Cardiac muscle cell (in vitro differentiated cells and primary cell): ENCODE data around the gene MED13L. TPM values are rescaled to one million over a fixed set of nuclear protein-coding genes. Genes with fewer than 3 reads are reported as not detected.

Source experiments
- DNase-seq, 2 donors: peaks; one replicate each; pipeline versions ENCODE4 v3.0.0 to v3.0.0-alpha.2; 2010 to 2017; ENCODE audit warnings: low read depth in 1 of 2, low spot score in 1 of 2
- H3K27ac ChIP-seq: fragments of 200-600 bp; sonication (generic); 2 replicates; pipeline ENCODE4 v1.5.1; 2016
- H3K27me3 ChIP-seq: fragments of 200-600 bp; sonication (generic); 2 replicates; pipeline ENCODE4 v1.6.0; 2016; ENCODE audit warnings: control low read depth
- H3K36me3 ChIP-seq: fragments of 200-600 bp; sonication (generic); 2 replicates; pipeline ENCODE4 v1.5.1; 2016; ENCODE audit warnings: control low read depth
- H3K4me1 ChIP-seq: fragments of 200-600 bp; sonication (generic); 2 replicates; pipeline ENCODE4 v1.8.1; 2017; ENCODE audit warnings: low read depth, mild to moderate bottlenecking, mixed run types
- H3K4me3 ChIP-seq: fragments of 200-600 bp; sonication (generic); 2 replicates; pipeline ENCODE4 v1.5.1; 2016; ENCODE audit warnings: mild to moderate bottlenecking
- H3K9me3 ChIP-seq: fragments of 200-600 bp; sonication (generic); 2 replicates; pipeline ENCODE4 v1.5.1; 2017; ENCODE audit warnings: low read depth, mild to moderate bottlenecking, control low read depth
- polyA plus RNA-seq: library from polyadenylated mRNA; unstranded; fragments of >200 nt; fragmentation: Nextera tagmentation; extraction: Ambion mirVana; gene quantifications from 2 replicates; pipeline ENCODE4 v1.2.1, GENCODE V29; 2016
- total RNA-seq: library from RNA; depleted of rRNA; stranded (reverse); fragments of >200 nt; gene quantifications from 2 replicates; pipeline ENCODE4 v1.2.3, GENCODE V29; 2016
- TF ChIP-seq, protein P1 (sequence below): IDR thresholded peaks from 2 replicates; pipeline ENCODE4 v1.5.1; 2012; ENCODE audit warnings: low read depth, mild to moderate bottlenecking, low read length

Gene MED13L
- total and polyA plus RNA-seq, 2 experiments from 2014 or later: 31.3 to 94.3 TPM

GRCh38 chr12:116199160-116199706 is 78.3 kb downstream of the MED13L start:
- no peak for DNase-seq
- Histone ChIP-seq H3K36me3 (no peaks in the 10 kb centered on the region), H3K27ac (peak overlapping the region; percentile 44), H3K4me1 (peaks cover 77% of the 10 kb centered on the region), H3K4me3 (no peak overlapping the region), H3K27me3 (no peaks in the 10 kb centered on the region), H3K9me3 (no peaks in the 10 kb centered on the region)
- TF ChIP-seq, protein P1, sequence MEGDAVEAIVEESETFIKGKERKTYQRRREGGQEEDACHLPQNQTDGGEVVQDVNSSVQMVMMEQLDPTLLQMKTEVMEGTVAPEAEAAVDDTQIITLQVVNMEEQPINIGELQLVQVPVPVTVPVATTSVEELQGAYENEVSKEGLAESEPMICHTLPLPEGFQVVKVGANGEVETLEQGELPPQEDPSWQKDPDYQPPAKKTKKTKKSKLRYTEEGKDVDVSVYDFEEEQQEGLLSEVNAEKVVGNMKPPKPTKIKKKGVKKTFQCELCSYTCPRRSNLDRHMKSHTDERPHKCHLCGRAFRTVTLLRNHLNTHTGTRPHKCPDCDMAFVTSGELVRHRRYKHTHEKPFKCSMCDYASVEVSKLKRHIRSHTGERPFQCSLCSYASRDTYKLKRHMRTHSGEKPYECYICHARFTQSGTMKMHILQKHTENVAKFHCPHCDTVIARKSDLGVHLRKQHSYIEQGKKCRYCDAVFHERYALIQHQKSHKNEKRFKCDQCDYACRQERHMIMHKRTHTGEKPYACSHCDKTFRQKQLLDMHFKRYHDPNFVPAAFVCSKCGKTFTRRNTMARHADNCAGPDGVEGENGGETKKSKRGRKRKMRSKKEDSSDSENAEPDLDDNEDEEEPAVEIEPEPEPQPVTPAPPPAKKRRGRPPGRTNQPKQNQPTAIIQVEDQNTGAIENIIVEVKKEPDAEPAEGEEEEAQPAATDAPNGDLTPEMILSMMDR: no peak

DNA sequence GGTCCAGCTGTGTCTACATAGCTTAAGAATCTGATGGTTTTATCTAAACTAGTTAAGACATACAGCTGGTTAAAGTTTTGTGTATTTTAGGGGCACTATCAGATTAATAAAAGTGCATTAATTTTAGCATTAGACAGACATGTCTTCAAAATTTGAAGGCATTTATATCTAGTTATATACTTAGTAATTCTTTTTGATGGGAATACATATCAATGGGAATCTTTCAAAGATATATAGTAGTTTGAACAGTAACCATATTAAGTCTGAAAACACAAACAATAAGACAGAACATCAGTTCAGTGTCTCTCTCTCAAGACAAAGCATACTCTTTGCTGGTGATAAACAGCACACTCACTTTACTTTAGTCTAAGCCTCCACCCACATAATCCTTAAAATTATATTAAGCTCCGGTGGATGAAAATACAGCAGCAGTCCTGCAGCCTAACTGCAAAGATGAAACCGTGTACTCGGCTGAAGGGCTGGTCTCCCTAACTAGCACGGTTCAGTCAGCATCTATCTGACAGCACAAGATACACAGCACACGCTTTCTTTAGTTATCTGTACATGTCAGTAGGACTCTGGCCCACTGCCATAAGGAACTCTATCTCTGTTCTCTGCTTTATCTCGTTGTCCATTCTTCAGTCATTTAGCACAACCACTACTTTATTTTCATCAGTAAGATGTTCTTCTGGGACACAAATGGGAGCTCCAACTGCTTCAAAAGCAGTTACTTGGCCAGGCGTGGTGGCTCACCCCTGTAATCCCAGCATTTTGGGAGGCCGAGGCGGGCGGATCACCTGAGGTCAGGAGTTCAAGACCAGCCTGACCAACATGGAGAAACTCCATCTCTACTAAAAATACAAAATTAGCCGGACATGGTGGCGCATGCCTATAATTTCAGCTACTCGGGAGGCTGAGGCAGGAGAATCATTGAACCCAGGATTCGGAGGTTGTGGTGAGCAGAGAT is 80.5 kb downstream of the MED13L start:
- peak; percentile 62 to 80 for DNase-seq
- no peaks in the 10 kb centered on the region for H3K9me3 ChIP-seq
- H3K4me1 ChIP-seq: peaks cover 64% of the 10 kb centered on the region
- no peaks in the 10 kb centered on the region for H3K27me3 ChIP-seq
- H3K27ac ChIP-seq: peak overlapping the region; percentile 47
- TF ChIP-seq, protein P1: no peak
- no peaks in the 10 kb centered on the region for H3K36me3 ChIP-seq
- H3K4me3 ChIP-seq: no peak overlapping the region

DNA sequence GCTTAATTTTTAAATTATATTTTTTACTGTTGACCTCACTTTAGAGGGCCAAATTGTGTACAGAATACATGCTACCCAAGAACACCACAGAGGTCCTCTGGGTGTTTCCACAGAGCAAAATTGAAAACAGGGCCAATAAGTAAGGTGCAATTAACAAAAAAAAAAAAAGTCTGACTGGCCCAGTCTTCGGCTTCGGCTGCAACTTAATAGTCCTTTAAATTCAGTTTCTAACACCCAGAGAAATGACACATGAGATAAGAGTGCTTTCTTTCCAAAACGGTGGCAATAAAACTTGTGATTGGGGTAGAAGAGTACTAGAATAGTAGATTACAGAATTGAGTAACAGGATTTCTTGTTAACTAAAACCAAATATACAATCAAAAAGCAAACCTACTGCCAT is 81.3 kb downstream of the MED13L start:
- Histone ChIP-seq H3K27ac (peak overlapping the region; percentile 47), H3K36me3 (no peaks in the 10 kb centered on the region), H3K27me3 (no peaks in the 10 kb centered on the region), H3K9me3 (no peaks in the 10 kb centered on the region), H3K4me1 (peaks cover 61% of the 10 kb centered on the region), H3K4me3 (no peak overlapping the region)
- no peak for DNase-seq
- TF ChIP-seq, protein P1: no peak

DNA sequence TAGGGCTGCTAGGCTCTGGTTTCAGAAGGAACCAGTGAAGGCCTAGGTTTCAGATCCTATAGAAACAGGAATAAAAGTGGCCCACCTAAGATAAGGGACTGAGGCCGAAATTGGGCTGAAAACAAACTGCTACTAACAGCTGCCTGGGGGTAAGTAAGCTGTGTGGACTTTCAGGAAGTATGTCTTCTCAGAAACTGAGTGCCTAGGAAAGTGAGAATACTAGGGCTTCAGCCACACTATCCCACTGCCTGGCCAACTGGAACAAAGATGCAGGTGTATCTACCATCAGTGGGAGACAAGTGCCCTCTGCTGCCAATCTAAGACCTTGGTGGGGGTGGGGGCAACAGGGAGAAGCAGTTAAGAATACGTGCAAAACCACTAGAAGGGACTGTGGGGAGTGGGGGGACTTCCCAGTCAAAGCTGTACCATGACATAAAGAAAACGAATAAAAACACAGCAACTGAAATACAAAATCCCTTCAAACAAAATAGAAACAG is 82.5 kb downstream of the MED13L start:
- no peak for DNase-seq
- no peaks in the 10 kb centered on the region for H3K27me3 ChIP-seq
- H3K4me3 ChIP-seq: no peak overlapping the region
- TF ChIP-seq, protein P1: no peak
- peaks cover 51% of the 10 kb centered on the region for H3K4me1 ChIP-seq
- peak overlapping the region; percentile 47 for H3K27ac ChIP-seq
- H3K9me3 ChIP-seq: no peaks in the 10 kb centered on the region
- no peaks in the 10 kb centered on the region for H3K36me3 ChIP-seq

GRCh38 chr12:116189692-116190091 is 87.8 kb downstream of the MED13L start:
- Histone ChIP-seq H3K36me3 (no peaks in the 10 kb centered on the region), H3K27ac (no peak overlapping the region), H3K9me3 (no peaks in the 10 kb centered on the region), H3K27me3 (no peaks in the 10 kb centered on the region), H3K4me1 (peaks cover 46% of the 10 kb centered on the region), H3K4me3 (no peak overlapping the region)
- TF ChIP-seq, protein P1: no peak
- no peak for DNase-seq
